ENCODE measurements around the gene CLMN. TPM values are rescaled to one million over a fixed set of nuclear protein-coding genes. Genes with fewer than 3 reads are reported as not detected.

Gene CLMN
- 4.5 and 10.5 TPM in 2 replicates for total RNA-seq (2014; rRNA removed; shearing (Covaris generic))

- Histone ChIP-seq H3K4me3 (ENCODE audit: insufficient read depth, low read depth, low read length) (peak within 1 kb of the TSS; percentile 84), H3K36me3 (replicated peaks; ENCODE audit: control insufficient read depth, insufficient read depth, low read length) (no peaks in the 10 kb centered on the region), H3K27me3 (ENCODE audit: control insufficient read depth, insufficient read depth, low read length) (peaks cover 8% of the 10 kb centered on the region)
- DNase-seq, result peak; percentile 97
These were observed at the start of gene CLMN for GRCh38 chr14:95319312-95320077. Gene CLMN, minus strand, starts transcription at chr14:95319908. Its CDS starts 116 bp downstream, at chr14:95319792.

GRCh38 chr14:95365401-95365800 lies 45.7 kb upstream of the CLMN start:
- Histone ChIP-seq H3K36me3 (replicated peaks; ENCODE audit: control insufficient read depth, insufficient read depth, low read length) (no peaks in the 10 kb centered on the region), H3K4me3 (ENCODE audit: insufficient read depth, low read depth, low read length) (no peak overlapping the region), H3K27me3 (ENCODE audit: control insufficient read depth, insufficient read depth, low read length) (no peaks in the 10 kb centered on the region)
- no peak for DNase-seq

GRCh38 chr14:95364481-95365209 lies 44.9 kb upstream of the CLMN start:
- Histone ChIP-seq H3K4me3 (ENCODE audit: insufficient read depth, low read depth, low read length) (no peak overlapping the region), H3K36me3 (replicated peaks; ENCODE audit: control insufficient read depth, insufficient read depth, low read length) (no peaks in the 10 kb centered on the region), H3K27me3 (ENCODE audit: control insufficient read depth, insufficient read depth, low read length) (no peaks in the 10 kb centered on the region)
- DNase-seq, result no peak

GRCh38 chr14:95363468-95363954 lies 43.8 kb upstream of the CLMN start:
- Histone ChIP-seq H3K27me3 (ENCODE audit: control insufficient read depth, insufficient read depth, low read length) (no peaks in the 10 kb centered on the region), H3K4me3 (ENCODE audit: insufficient read depth, low read depth, low read length) (no peak overlapping the region), H3K36me3 (replicated peaks; ENCODE audit: control insufficient read depth, insufficient read depth, low read length) (no peaks in the 10 kb centered on the region)
- DNase-seq, result no peak

GRCh38 chr14:95362138-95362494 lies 42.4 kb upstream of the CLMN start:
- Histone ChIP-seq H3K36me3 (replicated peaks; ENCODE audit: control insufficient read depth, insufficient read depth, low read length) (no peaks in the 10 kb centered on the region), H3K27me3 (ENCODE audit: control insufficient read depth, insufficient read depth, low read length) (no peaks in the 10 kb centered on the region), H3K4me3 (ENCODE audit: insufficient read depth, low read depth, low read length) (peak overlapping the region; percentile 23; the same call in 1 of the 2 replicates)
- peak; percentile 56 for DNase-seq

GRCh38 chr14:95361373-95362137 lies 41.8 kb upstream of the CLMN start:
- DNase-seq, result peak; percentile 87
- Histone ChIP-seq H3K36me3 (replicated peaks; ENCODE audit: control insufficient read depth, insufficient read depth, low read length) (no peaks in the 10 kb centered on the region), H3K27me3 (ENCODE audit: control insufficient read depth, insufficient read depth, low read length) (no peaks in the 10 kb centered on the region), H3K4me3 (ENCODE audit: insufficient read depth, low read depth, low read length) (peak overlapping the region; percentile 23; the same call in 1 of the 2 replicates)

- DNase-seq, result peak; percentile 58
- no peak overlapping the region for H3K4me3 ChIP-seq (ENCODE audit: insufficient read depth, low read depth, low read length)
- H3K27me3 ChIP-seq (ENCODE audit: control insufficient read depth, insufficient read depth, low read length), result no peaks in the 10 kb centered on the region
- no peaks in the 10 kb centered on the region for H3K36me3 ChIP-seq (replicated peaks; ENCODE audit: control insufficient read depth, insufficient read depth, low read length)
These were observed 41.1 kb upstream of the CLMN start for GRCh38 chr14:95360828-95361227.

GRCh38 chr14:95359994-95360826 lies 40.5 kb upstream of the CLMN start:
- peak; percentile 84 for DNase-seq
- Histone ChIP-seq H3K4me3 (ENCODE audit: insufficient read depth, low read depth, low read length) (no peak overlapping the region), H3K36me3 (replicated peaks; ENCODE audit: control insufficient read depth, insufficient read depth, low read length) (no peaks in the 10 kb centered on the region), H3K27me3 (ENCODE audit: control insufficient read depth, insufficient read depth, low read length) (no peaks in the 10 kb centered on the region)

- DNase-seq, result no peak
- H3K36me3 ChIP-seq (replicated peaks; ENCODE audit: control insufficient read depth, insufficient read depth, low read length), result no peaks in the 10 kb centered on the region
- H3K4me3 ChIP-seq (ENCODE audit: insufficient read depth, low read depth, low read length), result no peak overlapping the region
- no peaks in the 10 kb centered on the region for H3K27me3 ChIP-seq (ENCODE audit: control insufficient read depth, insufficient read depth, low read length)
These were observed 36.6 kb upstream of the CLMN start for GRCh38 chr14:95356245-95356869.

GRCh38 chr14:95355422-95355821 lies 35.7 kb upstream of the CLMN start:
- Histone ChIP-seq H3K27me3 (ENCODE audit: control insufficient read depth, insufficient read depth, low read length) (no peaks in the 10 kb centered on the region), H3K4me3 (ENCODE audit: insufficient read depth, low read depth, low read length) (no peak overlapping the region), H3K36me3 (replicated peaks; ENCODE audit: control insufficient read depth, insufficient read depth, low read length) (no peaks in the 10 kb centered on the region)
- DNase-seq, result no peak

- Histone ChIP-seq H3K36me3 (replicated peaks; ENCODE audit: control insufficient read depth, insufficient read depth, low read length) (no peaks in the 10 kb centered on the region), H3K4me3 (ENCODE audit: insufficient read depth, low read depth, low read length) (no peak overlapping the region), H3K27me3 (ENCODE audit: control insufficient read depth, insufficient read depth, low read length) (no peaks in the 10 kb centered on the region)
- DNase-seq, result no peak
These were observed 35.1 kb upstream of the CLMN start for GRCh38 chr14:95354834-95355233.

- DNase-seq, result no peak
- no peak overlapping the region for H3K4me3 ChIP-seq (ENCODE audit: insufficient read depth, low read depth, low read length)
- H3K36me3 ChIP-seq (replicated peaks; ENCODE audit: control insufficient read depth, insufficient read depth, low read length), result no peaks in the 10 kb centered on the region
- H3K27me3 ChIP-seq (ENCODE audit: control insufficient read depth, insufficient read depth, low read length), result no peaks in the 10 kb centered on the region
These were observed 34.0 kb upstream of the CLMN start for GRCh38 chr14:95353664-95354063.

- DNase-seq, result no peak
- H3K36me3 ChIP-seq (replicated peaks; ENCODE audit: control insufficient read depth, insufficient read depth, low read length), result no peaks in the 10 kb centered on the region
- H3K4me3 ChIP-seq (ENCODE audit: insufficient read depth, low read depth, low read length), result no peak overlapping the region
- H3K27me3 ChIP-seq (ENCODE audit: control insufficient read depth, insufficient read depth, low read length), result no peaks in the 10 kb centered on the region
These were observed 33.3 kb upstream of the CLMN start for GRCh38 chr14:95353007-95353406.
